Keratinocyte (primary cell): ENCODE measurements around the gene ACACA. TPM values are rescaled to one million over a fixed set of nuclear protein-coding genes. Genes with fewer than 3 reads are reported as not detected.

ENCODE experiments used
- DNase-seq: peaks from one replicate; pipeline ENCODE4 v3.0.0-alpha.2; 2011; ENCODE audit warnings: low read depth, missing footprints, low spot score
- FAIRE-seq: peaks from 2 replicates; lab custom pipeline; 2011; peaks lifted over from hg19 to GRCh38; lab: Jason Lieb, UNC
- H2AFZ ChIP-seq: 2 replicates; pipeline ENCODE4 v1.6.0; 2012; ENCODE audit warnings: low read length, control low read depth, inconsistent platforms; ENCODE audit not compliant: control insufficient read depth
- H3K27ac ChIP-seq: 2 replicates; pipeline ENCODE4 v1.5.1; 2011; ENCODE audit warnings: low read length; ENCODE audit not compliant: control insufficient read depth, insufficient read depth
- H3K27me3 ChIP-seq: 3 replicates; pipeline ENCODE4 v1.6.0; 2011; ENCODE audit warnings: low read length; ENCODE audit not compliant: control insufficient read depth, insufficient read depth; ENCODE audit errors: extremely low read depth
- H3K36me3 ChIP-seq, 2 experiments: 2 replicates in 1 of 2; 3 replicates in 1 of 2; pipeline ENCODE4 v1.5.1; 2011; ENCODE audit warnings: low read length in 2 of 2, mild to moderate bottlenecking in 1 of 2; ENCODE audit not compliant: control insufficient read depth in 2 of 2, insufficient read depth in 2 of 2; ENCODE audit errors: extremely low read depth in 1 of 2
- H3K4me1 ChIP-seq: 3 replicates; pipeline ENCODE4 v1.5.1; 2011; ENCODE audit warnings: low read length; ENCODE audit not compliant: control insufficient read depth, insufficient read depth; ENCODE audit errors: extremely low read depth
- H3K4me2 ChIP-seq: 3 replicates; pipeline ENCODE4 v1.6.0; 2011; ENCODE audit warnings: low read depth, low read length; ENCODE audit not compliant: control insufficient read depth, insufficient read depth; ENCODE audit errors: extremely low read depth
- H3K4me3 ChIP-seq, 3 experiments: fragments of 200-600 bp in 1 of 3; sonication (generic) in 1 of 3; 2 replicates in 2 of 3; 3 replicates in 1 of 3; pipeline ENCODE4 v1.5.1; 2011 to 2016; ENCODE audit warnings: low read length in 3 of 3, mild to moderate bottlenecking in 3 of 3, control low read depth in 2 of 3, inconsistent platforms in 1 of 3, low read depth in 1 of 3, mixed read lengths in 1 of 3, mixed run types in 1 of 3, moderate library complexity in 1 of 3; ENCODE audit not compliant: control insufficient read depth in 2 of 3, insufficient read depth in 2 of 3; ENCODE audit errors: extremely low read depth in 1 of 3
- H3K79me2 ChIP-seq: 2 replicates; pipeline ENCODE4 v1.6.0; 2012; ENCODE audit warnings: low read length; ENCODE audit not compliant: control insufficient read depth, insufficient read depth
- H3K9ac ChIP-seq: 3 replicates; pipeline ENCODE4 v1.6.0; 2011; ENCODE audit warnings: low read length; ENCODE audit not compliant: control insufficient read depth, insufficient read depth; ENCODE audit errors: extremely low read depth
- H3K9me1 ChIP-seq: 3 replicates; pipeline ENCODE4 v1.6.0; 2011; ENCODE audit warnings: low read length; ENCODE audit not compliant: control insufficient read depth, insufficient read depth; ENCODE audit errors: extremely low read depth
- H3K9me3 ChIP-seq: 2 replicates; pipeline ENCODE4 v1.5.1; 2012; ENCODE audit warnings: low read depth, low read length; ENCODE audit not compliant: control insufficient read depth
- H4K20me1 ChIP-seq: 3 replicates; pipeline ENCODE4 v1.6.0; 2011; ENCODE audit warnings: low read length; ENCODE audit not compliant: control insufficient read depth, insufficient read depth; ENCODE audit errors: extremely low read depth
- EZH2 ChIP-seq: IDR thresholded peaks from one replicate; pipeline ENCODE4 v1.6.1; 2012; ENCODE audit warnings: inconsistent platforms, mild to moderate bottlenecking, low read length, moderate library complexity
- dilution Hi-C: fragments of 300-500 bp; cut with MboI; formaldehyde crosslinking; loops from one replicate; pipeline ENCODE4 v1.7.0; 2020; ENCODE audit warnings: low sequenced_read_pairs; ENCODE audit not compliant: extremely low pct_ligation_motif_present
- polyA plus RNA-seq, 5 experiments: library from polyadenylated mRNA; depleted of rRNA in 3 of 5; stranded (reverse) in 3 of 5; stranded (forward) in 1 of 5; unstranded in 1 of 5; fragments of >200 nt; gene quantifications; 1 replicate in 1 of 5; 2 replicates in 3 of 5; 3 replicates in 1 of 5; pipeline versions ENCODE4 v1.2.1 to v1.2.3, GENCODE V29; 2011 to 2012; ENCODE audit warnings: missing spikeins in 2 of 5, low read depth in 1 of 5, low replicate concordance in 1 of 5
- TF ChIP-seq, protein P1 (sequence below), 3 experiments: IDR thresholded peaks in 1 of 3; conservative IDR thresholded peaks in 1 of 3; optimal IDR thresholded peaks in 1 of 3; 2 replicates in 2 of 3; 3 replicates in 1 of 3; pipeline versions ENCODE3 to v1.5.1; 2011; ENCODE audit warnings: low read length in 3 of 3, mild to moderate bottlenecking in 3 of 3, moderate library complexity in 2 of 3, control low read depth in 1 of 3, inconsistent platforms in 1 of 3; ENCODE audit not compliant: insufficient read depth in 2 of 3; ENCODE audit errors: extremely low read depth in 1 of 3

The ACACA gene
- polyA plus RNA-seq, 1 donor (not counting 4 experiments of a cell fraction or from before 2014, with no cell fraction given): 85.8 TPM

DNA sequence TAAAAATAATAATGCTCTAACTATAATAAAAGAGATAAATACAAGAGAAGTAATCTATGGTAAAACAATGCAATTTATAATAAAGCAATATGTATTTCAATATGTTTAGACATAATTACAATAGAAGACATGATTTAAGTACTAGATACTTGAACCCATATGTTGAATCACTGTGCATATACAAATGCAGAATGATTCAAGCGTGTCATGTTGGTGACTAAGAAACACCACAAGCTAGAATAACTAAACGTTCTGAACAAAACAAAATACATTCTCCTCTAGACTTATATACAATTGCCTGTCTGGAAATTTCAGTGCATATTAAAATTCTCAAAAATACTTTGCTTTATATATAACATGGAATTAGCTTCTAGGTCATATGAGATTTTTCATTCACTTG, 11.2 kb upstream of the ACACA start:
- H3K27ac ChIP-seq: no peak overlapping the region
- DNase-seq (no peak), FAIRE-seq (no peak)
- no peak overlapping the region for H3K4me3 ChIP-seq
- peaks cover 2% of the 10 kb centered on the region for H3K79me2 ChIP-seq
- H3K9me3 ChIP-seq: no peaks in the 10 kb centered on the region
- H3K9me1 ChIP-seq: no peaks in the 10 kb centered on the region
- H3K4me2 ChIP-seq: no peak overlapping the region
- H3K27me3 ChIP-seq: no peaks in the 10 kb centered on the region
- dilution Hi-C loops: no loop called here
- peaks cover 4 to 10% of the 10 kb centered on the region in 2 experiments for H3K36me3 ChIP-seq
- no peaks in the 10 kb centered on the region for H3K4me1 ChIP-seq
- H4K20me1 ChIP-seq: no peaks in the 10 kb centered on the region
- H2AFZ ChIP-seq: no peak overlapping the region
- TF ChIP-seq EZH2: no peak
- TF ChIP-seq, protein P1, sequence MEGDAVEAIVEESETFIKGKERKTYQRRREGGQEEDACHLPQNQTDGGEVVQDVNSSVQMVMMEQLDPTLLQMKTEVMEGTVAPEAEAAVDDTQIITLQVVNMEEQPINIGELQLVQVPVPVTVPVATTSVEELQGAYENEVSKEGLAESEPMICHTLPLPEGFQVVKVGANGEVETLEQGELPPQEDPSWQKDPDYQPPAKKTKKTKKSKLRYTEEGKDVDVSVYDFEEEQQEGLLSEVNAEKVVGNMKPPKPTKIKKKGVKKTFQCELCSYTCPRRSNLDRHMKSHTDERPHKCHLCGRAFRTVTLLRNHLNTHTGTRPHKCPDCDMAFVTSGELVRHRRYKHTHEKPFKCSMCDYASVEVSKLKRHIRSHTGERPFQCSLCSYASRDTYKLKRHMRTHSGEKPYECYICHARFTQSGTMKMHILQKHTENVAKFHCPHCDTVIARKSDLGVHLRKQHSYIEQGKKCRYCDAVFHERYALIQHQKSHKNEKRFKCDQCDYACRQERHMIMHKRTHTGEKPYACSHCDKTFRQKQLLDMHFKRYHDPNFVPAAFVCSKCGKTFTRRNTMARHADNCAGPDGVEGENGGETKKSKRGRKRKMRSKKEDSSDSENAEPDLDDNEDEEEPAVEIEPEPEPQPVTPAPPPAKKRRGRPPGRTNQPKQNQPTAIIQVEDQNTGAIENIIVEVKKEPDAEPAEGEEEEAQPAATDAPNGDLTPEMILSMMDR (optimal IDR thresholded peaks at IDR 0.05 in 1 of 3, IDR thresholded peaks at IDR 0.05 in 1 of 3, conservative IDR thresholded peaks at IDR 0.05 in 1 of 3; ENCODE audit: extremely low read depth in 1 of 3, insufficient read depth in 2 of 3, low read length in 3 of 3): no peak
- no peak overlapping the region for H3K9ac ChIP-seq

DNA sequence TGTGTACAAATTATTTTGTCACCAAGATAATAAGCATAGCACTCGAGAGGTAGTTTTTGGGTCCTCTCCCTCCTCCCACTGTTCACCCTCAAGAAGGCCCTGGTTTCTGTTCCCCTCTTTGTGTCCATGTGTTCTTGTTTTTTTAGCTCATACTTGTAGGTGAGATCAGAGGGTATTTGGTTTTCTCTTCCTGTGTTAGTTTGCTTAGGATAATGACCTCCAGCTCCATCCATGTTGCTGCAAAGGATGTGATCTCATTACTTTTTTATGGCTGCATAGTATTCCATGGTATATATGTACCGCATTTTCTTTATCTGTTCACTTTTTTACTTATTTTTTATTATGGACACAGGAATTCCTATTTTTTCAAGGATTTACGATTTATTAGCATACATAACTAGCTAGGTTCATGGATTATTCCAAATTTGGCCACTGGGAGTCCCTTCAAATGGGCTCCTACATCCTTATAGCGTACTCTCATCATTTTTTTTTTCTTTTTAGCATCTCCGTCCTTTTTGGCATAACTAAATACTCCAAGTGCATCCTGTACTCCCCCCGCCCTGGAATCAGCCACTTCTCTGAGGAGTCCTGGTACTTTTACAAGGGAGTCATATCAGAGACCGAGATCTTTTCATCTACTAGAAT, 7.4 kb upstream of the ACACA start:
- no peaks in the 10 kb centered on the region for H3K4me1 ChIP-seq
- peaks cover 3 to 17% of the 10 kb centered on the region in 2 experiments for H3K36me3 ChIP-seq
- TF ChIP-seq EZH2: no peak
- TF ChIP-seq, protein P1 (optimal IDR thresholded peaks at IDR 0.05 in 1 of 3, IDR thresholded peaks at IDR 0.05 in 1 of 3, conservative IDR thresholded peaks at IDR 0.05 in 1 of 3; ENCODE audit: extremely low read depth in 1 of 3, insufficient read depth in 2 of 3, low read length in 3 of 3): peak in 2 of 3 experiments; percentile 26 to 29
- no peaks in the 10 kb centered on the region for H3K27me3 ChIP-seq
- no peaks in the 10 kb centered on the region for H3K9me3 ChIP-seq
- H3K27ac ChIP-seq: no peak overlapping the region
- dilution Hi-C loops: no loop called here
- H2AFZ ChIP-seq: no peak overlapping the region
- DNase-seq (no peak), FAIRE-seq (no peak)
- no peak overlapping the region for H3K4me2 ChIP-seq
- H3K4me3 ChIP-seq: no peak overlapping the region
- H4K20me1 ChIP-seq: no peaks in the 10 kb centered on the region
- H3K9ac ChIP-seq: no peak overlapping the region
- H3K9me1 ChIP-seq: no peaks in the 10 kb centered on the region
- H3K79me2 ChIP-seq: peaks cover 2% of the 10 kb centered on the region
